ENCODE measurements around the gene TXLNA.
"Not testable (repeated sequence)": the region's sequence is repeated elsewhere in the genome, so short reads cannot be mapped to it uniquely, and the experiment has no call there.

The TXLNA gene

GRCh38 chr1:32179443-32180185 is at the start of gene TXLNA:
Gene TXLNA (plus strand): TSS chr1:32179675. CDS start chr1:32180346, 671 bp downstream.
- DNase-seq, result peak; percentile 95

- not testable (repeated sequence) for DNase-seq
These were observed 45.6 kb upstream of the TXLNA start for GRCh38 chr1:32133950-32134280.

- no peak for DNase-seq
These were observed 42.4 kb upstream of the TXLNA start for GRCh38 chr1:32137111-32137510.

GRCh38 chr1:32138965-32139364 is 40.5 kb upstream of the TXLNA start:
- no peak for DNase-seq

GRCh38 chr1:32142446-32143301 is 36.8 kb upstream of the TXLNA start:
- no peak for DNase-seq

GRCh38 chr1:32143302-32143695 is 36.2 kb upstream of the TXLNA start:
- DNase-seq, result not testable (repeated sequence)

GRCh38 chr1:32144033-32144432 is 35.4 kb upstream of the TXLNA start:
- DNase-seq, result no peak

GRCh38 chr1:32147799-32148198 is 31.7 kb upstream of the TXLNA start:
- DNase-seq, result not testable (repeated sequence)

GRCh38 chr1:32150847-32151246 is 28.6 kb upstream of the TXLNA start:
- no peak for DNase-seq

- no peak for DNase-seq
These were observed 28.1 kb upstream of the TXLNA start for GRCh38 chr1:32151319-32151787.

- no peak for DNase-seq
These were observed 20.3 kb upstream of the TXLNA start for GRCh38 chr1:32159189-32159588.

- DNase-seq, result no peak
These were observed 16.1 kb upstream of the TXLNA start for GRCh38 chr1:32163405-32163804.

- not testable (repeated sequence) for DNase-seq
These were observed 13.8 kb upstream of the TXLNA start for GRCh38 chr1:32165633-32166032.

- no peak for DNase-seq
These were observed 8.5 kb upstream of the TXLNA start for GRCh38 chr1:32170991-32171390.

- no peak for DNase-seq
These were observed 6.7 kb upstream of the TXLNA start for GRCh38 chr1:32172621-32173245.

GRCh38 chr1:32178380-32179192 is 889 bp upstream of the TXLNA start:
- no peak for DNase-seq

- no peak for DNase-seq
These were observed 357 bp upstream of the TXLNA start for GRCh38 chr1:32179193-32179442.

- peak; percentile 58 for DNase-seq
These were observed 948 bp downstream of the TXLNA start for GRCh38 chr1:32180186-32181060.

GRCh38 chr1:32181065-32181464 is 1.6 kb downstream of the TXLNA start:
- no peak for DNase-seq

GRCh38 chr1:32181563-32181962 is 2.1 kb downstream of the TXLNA start:
- no peak for DNase-seq

GRCh38 chr1:32182060-32182459 is 2.6 kb downstream of the TXLNA start:
- no peak for DNase-seq

GRCh38 chr1:32184650-32185049 is 5.2 kb downstream of the TXLNA start:
- DNase-seq, result no peak
